ENCODE results near the gene BTBD2. TPM values are rescaled to one million over a fixed set of nuclear protein-coding genes. Genes with fewer than 3 reads are reported as not detected.

The BTBD2 gene
- total and polyA plus RNA-seq, 2 of the 8 experiments (the other 6 are each of a cell fraction or from before 2014, with no cell fraction given): 91.7 to 92.3 TPM

GRCh38 chr19:1953037-1953436, 62.5 kb downstream of the BTBD2 start (continued):
- TF ChIP-seq CHD7 (IDR thresholded peaks at IDR 0.05; ENCODE audit: insufficient replicate concordance, low read length) (no peak), RAD21 (IDR thresholded peaks at IDR 0.05 in 1 of 2, conservative IDR thresholded peaks at IDR 0.05 in 1 of 2; ENCODE audit: low read depth in 2 of 2, low read length in 2 of 2) (no peak)
